GM18951 (cell line): ENCODE measurements around the gene RAB4B.

Experiments used
- POLR2A ChIP-seq: IDR thresholded peaks from 4 replicates; pipeline ENCODE4 v1.6.1; 2011; ENCODE audit warnings: mild to moderate bottlenecking; ENCODE audit not compliant: insufficient read length, insufficient read depth; ENCODE audit errors: extremely low read depth
- in situ Hi-C: fragments of 300-500 bp; cut with MboI; formaldehyde crosslinking; loops from one replicate; pipeline ENCODE4 v1.12.0; 2022; ENCODE audit warnings: low sequenced_read_pairs, mixed read lengths, inconsistent platforms; ENCODE audit not compliant: unreplicated experiment

The RAB4B gene

GRCh38 chr19:40799558-40800338 lies 21.7 kb downstream of the RAB4B start:
- TF ChIP-seq POLR2A = no peak
- in situ Hi-C loops = no loop called here

GRCh38 chr19:40800339-40800996 lies 22.4 kb downstream of the RAB4B start:
- in situ Hi-C loops = no loop called here
- TF ChIP-seq POLR2A = no peak

- no peak for TF ChIP-seq POLR2A
- in situ Hi-C loops = no loop called here
Observed at GRCh38 chr19:40800997-40801377, 22.9 kb downstream of the RAB4B start.

- no peak for TF ChIP-seq POLR2A
- in situ Hi-C loops = no loop called here
Observed at GRCh38 chr19:40801426-40802299, 23.6 kb downstream of the RAB4B start.

GRCh38 chr19:40802300-40803169 lies 24.5 kb downstream of the RAB4B start:
- TF ChIP-seq POLR2A = no peak
- in situ Hi-C loops = no loop called here

GRCh38 chr19:40803170-40803856 lies 25.3 kb downstream of the RAB4B start:
- in situ Hi-C loops = no loop called here
- TF ChIP-seq POLR2A = no peak

GRCh38 chr19:40803857-40804782 lies 26.1 kb downstream of the RAB4B start:
- in situ Hi-C loops = no loop called here
- TF ChIP-seq POLR2A = no peak

- in situ Hi-C loops = no loop called here
Observed at GRCh38 chr19:40804783-40805242, 26.8 kb downstream of the RAB4B start.

GRCh38 chr19:40805258-40805868 lies 27.3 kb downstream of the RAB4B start:
- no peak for TF ChIP-seq POLR2A
- in situ Hi-C loops = no loop called here

More at GRCh38 chr19:40804783-40805242, 26.8 kb downstream of the RAB4B start:
- TF ChIP-seq POLR2A = no peak

- in situ Hi-C loops = no loop called here
- no peak for TF ChIP-seq POLR2A
Observed at GRCh38 chr19:40806423-40807146, 28.5 kb downstream of the RAB4B start.
